ENCODE results near the gene SOHLH1.

Gene SOHLH1

GRCh38 chr9:135717410-135717809 is 18.1 kb upstream of the SOHLH1 start:
- H3K9ac ChIP-seq (ENCODE audit: low read length): no peak overlapping the region
- no peaks in the 10 kb centered on the region for H3K27me3 ChIP-seq (ENCODE audit: low read length)
- no peaks in the 10 kb centered on the region for H3K9me3 ChIP-seq (ENCODE audit: insufficient read depth, low read length)
- no peaks in the 10 kb centered on the region for H3K79me2 ChIP-seq (ENCODE audit: insufficient read depth, low read length)
- H2AFZ ChIP-seq (ENCODE audit: low read depth, low read length, severe bottlenecking): no peak overlapping the region
- no peaks in the 10 kb centered on the region for H3F3A ChIP-seq (ENCODE audit: insufficient read depth)
- H3K27ac ChIP-seq (ENCODE audit: low read depth, low read length): no peak overlapping the region
- H3K36me3 ChIP-seq (ENCODE audit: low read length): no peaks in the 10 kb centered on the region
- H3K4me3 ChIP-seq (ENCODE audit: insufficient read depth, low read length, poor library complexity, severe bottlenecking): no peak overlapping the region
- no peak overlapping the region for H3K4me2 ChIP-seq (ENCODE audit: low read depth, low read length, poor library complexity, severe bottlenecking)
- TF ChIP-seq CTCF (IDR thresholded peaks at IDR 0.05; ENCODE audit: insufficient read depth, low read length, poor library complexity, severe bottlenecking) (no peak), EZH2phosphoT487 (conservative IDR thresholded peaks at IDR 0.05; ENCODE audit: low read length) (no peak)
- no peaks in the 10 kb centered on the region for H3K9me2 ChIP-seq (replicated peaks; ENCODE audit: insufficient read depth, low read length)
- no peaks in the 10 kb centered on the region for H4K20me1 ChIP-seq (ENCODE audit: low read depth, low read length)

DNA sequence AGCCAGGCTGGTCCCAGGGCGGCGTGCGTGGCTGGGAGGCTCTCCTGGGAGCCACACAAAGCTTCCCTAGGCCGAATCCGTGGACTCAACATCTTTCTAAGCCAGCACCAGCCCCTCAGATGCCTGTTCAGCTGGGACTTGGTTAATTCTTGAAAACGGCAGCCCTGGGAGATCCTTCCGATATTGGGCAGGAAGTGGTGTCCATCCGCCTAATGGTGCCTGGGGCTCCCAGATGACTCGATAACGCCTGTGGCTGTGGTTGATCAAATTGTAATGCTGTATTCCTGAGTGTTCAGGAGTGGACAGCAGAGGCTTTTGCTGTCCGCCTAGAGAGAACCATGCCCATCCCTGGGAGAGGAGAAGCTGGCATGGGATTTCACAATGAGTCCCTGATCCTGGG is 16.8 kb upstream of the SOHLH1 start:
- Histone ChIP-seq H3K4me2 (ENCODE audit: low read depth, low read length, poor library complexity, severe bottlenecking) (no peak overlapping the region), H3K9me2 (replicated peaks; ENCODE audit: insufficient read depth, low read length) (no peaks in the 10 kb centered on the region)

GRCh38 chr9:135715056-135715595 is 15.8 kb upstream of the SOHLH1 start:
- Histone ChIP-seq H2AFZ (ENCODE audit: low read depth, low read length, severe bottlenecking) (no peak overlapping the region), H3K36me3 (ENCODE audit: low read length) (no peaks in the 10 kb centered on the region), H3K9ac (ENCODE audit: low read length) (no peak overlapping the region), H3K4me2 (ENCODE audit: low read depth, low read length, poor library complexity, severe bottlenecking) (no peak overlapping the region), H3K79me2 (ENCODE audit: insufficient read depth, low read length) (no peaks in the 10 kb centered on the region), H3K4me3 (ENCODE audit: insufficient read depth, low read length, poor library complexity, severe bottlenecking) (no peak overlapping the region), H3K9me2 (replicated peaks; ENCODE audit: insufficient read depth, low read length) (no peaks in the 10 kb centered on the region), H3F3A (ENCODE audit: insufficient read depth) (no peaks in the 10 kb centered on the region), H3K27ac (ENCODE audit: low read depth, low read length) (no peak overlapping the region), H3K27me3 (ENCODE audit: low read length) (no peaks in the 10 kb centered on the region), H3K9me3 (ENCODE audit: insufficient read depth, low read length) (no peaks in the 10 kb centered on the region), H4K20me1 (ENCODE audit: low read depth, low read length) (no peaks in the 10 kb centered on the region)
- no peak for TF ChIP-seq CTCF (IDR thresholded peaks at IDR 0.05; ENCODE audit: insufficient read depth, low read length, poor library complexity, severe bottlenecking)
- TF ChIP-seq EZH2phosphoT487 (conservative IDR thresholded peaks at IDR 0.05; ENCODE audit: low read length): no peak

More for the DNA sequence above, 16.8 kb upstream of the SOHLH1 start:
- Histone ChIP-seq H3K9ac (ENCODE audit: low read length) (no peak overlapping the region), H3K27me3 (ENCODE audit: low read length) (no peaks in the 10 kb centered on the region), H3K79me2 (ENCODE audit: insufficient read depth, low read length) (no peaks in the 10 kb centered on the region), H2AFZ (ENCODE audit: low read depth, low read length, severe bottlenecking) (no peak overlapping the region), H3K4me3 (ENCODE audit: insufficient read depth, low read length, poor library complexity, severe bottlenecking) (no peak overlapping the region), H3K36me3 (ENCODE audit: low read length) (no peaks in the 10 kb centered on the region), H4K20me1 (ENCODE audit: low read depth, low read length) (no peaks in the 10 kb centered on the region), H3K9me3 (ENCODE audit: insufficient read depth, low read length) (no peaks in the 10 kb centered on the region), H3K27ac (ENCODE audit: low read depth, low read length) (no peak overlapping the region), H3F3A (ENCODE audit: insufficient read depth) (no peaks in the 10 kb centered on the region)
- TF ChIP-seq EZH2phosphoT487 (conservative IDR thresholded peaks at IDR 0.05; ENCODE audit: low read length) (no peak), CTCF (IDR thresholded peaks at IDR 0.05; ENCODE audit: insufficient read depth, low read length, poor library complexity, severe bottlenecking) (no peak)
